ENCODE measurements around the gene C5.
"Not testable (repeated sequence)": the region's sequence is repeated elsewhere in the genome, so short reads cannot be mapped to it uniquely, and the experiment has no call there.

The C5 gene

GRCh38 chr9:121053544-121053943, 3.5 kb upstream of the C5 start:
- in situ Hi-C loops (cut with MboI; ENCODE audit: low sequenced_read_pairs) = no loop called here

- in situ Hi-C loops (cut with MboI; ENCODE audit: low sequenced_read_pairs) = no loop called here
Measured at GRCh38 chr9:121048618-121049017, 1.5 kb downstream of the C5 start.

GRCh38 chr9:121048175-121048574, 1.9 kb downstream of the C5 start:
- in situ Hi-C loops (cut with MboI; ENCODE audit: low sequenced_read_pairs) = no loop called here

GRCh38 chr9:121038804-121039203, 11.3 kb downstream of the C5 start:
- in situ Hi-C loops (cut with MboI; ENCODE audit: low sequenced_read_pairs) = no loop called here

GRCh38 chr9:121038362-121038761, 11.7 kb downstream of the C5 start:
- in situ Hi-C loops (cut with MboI; ENCODE audit: low sequenced_read_pairs) = no loop called here

- in situ Hi-C loops (cut with MboI; ENCODE audit: low sequenced_read_pairs) = not testable (repeated sequence)
Measured at GRCh38 chr9:121035717-121036116, 14.4 kb downstream of the C5 start.

- in situ Hi-C loops (cut with MboI; ENCODE audit: low sequenced_read_pairs) = no loop called here
Measured at GRCh38 chr9:121034529-121034928, 15.5 kb downstream of the C5 start.

- in situ Hi-C loops (cut with MboI; ENCODE audit: low sequenced_read_pairs) = no loop called here
Measured at GRCh38 chr9:121029469-121029868, 20.6 kb downstream of the C5 start.

- in situ Hi-C loops (cut with MboI; ENCODE audit: low sequenced_read_pairs) = not testable (repeated sequence)
Measured at GRCh38 chr9:121028285-121028684, 21.8 kb downstream of the C5 start.

- in situ Hi-C loops (cut with MboI; ENCODE audit: low sequenced_read_pairs) = no loop called here
Measured at GRCh38 chr9:121026768-121027167, 23.3 kb downstream of the C5 start.

GRCh38 chr9:121026260-121026691, 23.8 kb downstream of the C5 start:
- in situ Hi-C loops (cut with MboI; ENCODE audit: low sequenced_read_pairs) = no loop called here

GRCh38 chr9:121024237-121024636, 25.8 kb downstream of the C5 start:
- in situ Hi-C loops (cut with MboI; ENCODE audit: low sequenced_read_pairs) = no loop called here

- in situ Hi-C loops (cut with MboI; ENCODE audit: low sequenced_read_pairs) = no loop called here
Measured at GRCh38 chr9:121023064-121023463, 27.0 kb downstream of the C5 start.

- in situ Hi-C loops (cut with MboI; ENCODE audit: low sequenced_read_pairs) = no loop called here
Measured at GRCh38 chr9:121021301-121021700, 28.8 kb downstream of the C5 start.

GRCh38 chr9:121019273-121019672, 30.8 kb downstream of the C5 start:
- in situ Hi-C loops (cut with MboI; ENCODE audit: low sequenced_read_pairs) = no loop called here

- in situ Hi-C loops (cut with MboI; ENCODE audit: low sequenced_read_pairs) = no loop called here
Measured at GRCh38 chr9:121013911-121014310, 36.2 kb downstream of the C5 start.

- in situ Hi-C loops (cut with MboI; ENCODE audit: low sequenced_read_pairs) = no loop called here
Measured at GRCh38 chr9:121009650-121010049, 40.4 kb downstream of the C5 start.

GRCh38 chr9:120999317-120999716, 50.8 kb downstream of the C5 start:
- in situ Hi-C loops (cut with MboI; ENCODE audit: low sequenced_read_pairs) = loop anchor here (25.0 kb wide), 1 partner anchor 388 kb away; no protein-coding TSS in a partner anchor

GRCh38 chr9:120998111-120998510, 52.0 kb downstream of the C5 start:
- in situ Hi-C loops (cut with MboI; ENCODE audit: low sequenced_read_pairs) = loop anchor here (25.0 kb wide), 1 partner anchor 389 kb away; no protein-coding TSS in a partner anchor

GRCh38 chr9:120997502-120997901, 52.6 kb downstream of the C5 start:
- in situ Hi-C loops (cut with MboI; ENCODE audit: low sequenced_read_pairs) = loop anchor here (25.0 kb wide), 1 partner anchor 390 kb away; no protein-coding TSS in a partner anchor

GRCh38 chr9:120996409-120996808, 53.7 kb downstream of the C5 start:
- in situ Hi-C loops (cut with MboI; ENCODE audit: low sequenced_read_pairs) = loop anchor here (25.0 kb wide), 1 partner anchor 391 kb away; no protein-coding TSS in a partner anchor

- in situ Hi-C loops (cut with MboI; ENCODE audit: low sequenced_read_pairs) = loop anchor here (25.0 kb wide), 1 partner anchor 398 kb away; no protein-coding TSS in a partner anchor
Measured at GRCh38 chr9:120989065-120989464, 61.0 kb downstream of the C5 start.

- in situ Hi-C loops (cut with MboI; ENCODE audit: low sequenced_read_pairs) = loop anchor here (25.0 kb wide), 1 partner anchor 401 kb away; no protein-coding TSS in a partner anchor
Measured at GRCh38 chr9:120985819-120986222, 64.3 kb downstream of the C5 start.

Measured in HL-60/S4 treated with phorbol 12-myristate 13-acetate at 8.2 ng/mL for 4 days and 3 days (cell line).